NCI-H2227 (cell line): Measurements from ENCODE around the gene GPR32.
"Not testable (repeated sequence)": the region's sequence is repeated elsewhere in the genome, so short reads cannot be mapped to it uniquely, and the experiment has no call there.

Source experiments
- DNase-seq: peaks from one replicate; lab custom pipeline; 2025; ENCODE audit not compliant: unreplicated experiment; lab: John Stamatoyannopoulos, UW

Gene GPR32

DNA sequence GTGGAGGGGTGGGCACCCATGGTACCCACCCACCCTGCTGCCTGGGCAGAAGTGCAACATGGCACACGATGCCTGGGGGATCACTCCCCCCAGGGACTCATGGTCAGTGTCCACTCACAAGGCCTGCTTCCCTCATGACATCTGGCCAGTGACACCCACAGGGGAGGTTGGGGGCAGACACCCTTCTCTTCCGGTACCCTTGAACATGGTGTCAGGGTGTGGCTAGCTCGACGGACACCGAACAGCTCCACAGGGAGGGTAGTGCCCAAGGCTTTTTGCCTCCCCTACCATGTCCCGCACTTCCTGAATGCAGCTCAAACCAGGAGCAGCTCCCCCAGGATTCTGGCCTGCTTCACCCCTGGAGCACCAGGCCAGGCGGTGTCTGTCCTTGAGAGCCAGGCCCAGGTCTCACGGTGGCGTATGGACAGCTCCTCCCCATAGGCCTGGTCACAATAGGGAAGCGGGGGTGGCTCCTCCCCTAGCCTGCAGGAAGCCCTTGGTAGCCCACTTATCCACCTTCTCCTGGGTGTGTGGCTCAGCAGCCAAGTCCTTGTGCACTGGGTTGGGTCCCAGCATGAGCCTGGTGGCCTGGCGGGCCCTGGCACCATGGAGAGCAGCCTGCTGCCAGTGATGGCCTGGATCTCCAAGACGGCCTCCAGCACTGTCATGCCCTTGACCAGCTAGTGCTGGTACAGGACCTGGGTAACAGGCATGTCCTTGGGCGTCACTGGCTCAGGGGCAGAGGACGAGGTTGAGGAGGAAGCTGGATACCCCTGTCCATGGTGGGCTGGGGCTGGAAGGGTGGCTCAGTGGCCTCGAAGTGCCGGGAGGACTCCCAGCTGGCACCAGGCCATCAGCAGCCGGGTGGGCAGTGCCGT lies 27.8 kb downstream of the GPR32 start:
- no peak for DNase-seq

DNA sequence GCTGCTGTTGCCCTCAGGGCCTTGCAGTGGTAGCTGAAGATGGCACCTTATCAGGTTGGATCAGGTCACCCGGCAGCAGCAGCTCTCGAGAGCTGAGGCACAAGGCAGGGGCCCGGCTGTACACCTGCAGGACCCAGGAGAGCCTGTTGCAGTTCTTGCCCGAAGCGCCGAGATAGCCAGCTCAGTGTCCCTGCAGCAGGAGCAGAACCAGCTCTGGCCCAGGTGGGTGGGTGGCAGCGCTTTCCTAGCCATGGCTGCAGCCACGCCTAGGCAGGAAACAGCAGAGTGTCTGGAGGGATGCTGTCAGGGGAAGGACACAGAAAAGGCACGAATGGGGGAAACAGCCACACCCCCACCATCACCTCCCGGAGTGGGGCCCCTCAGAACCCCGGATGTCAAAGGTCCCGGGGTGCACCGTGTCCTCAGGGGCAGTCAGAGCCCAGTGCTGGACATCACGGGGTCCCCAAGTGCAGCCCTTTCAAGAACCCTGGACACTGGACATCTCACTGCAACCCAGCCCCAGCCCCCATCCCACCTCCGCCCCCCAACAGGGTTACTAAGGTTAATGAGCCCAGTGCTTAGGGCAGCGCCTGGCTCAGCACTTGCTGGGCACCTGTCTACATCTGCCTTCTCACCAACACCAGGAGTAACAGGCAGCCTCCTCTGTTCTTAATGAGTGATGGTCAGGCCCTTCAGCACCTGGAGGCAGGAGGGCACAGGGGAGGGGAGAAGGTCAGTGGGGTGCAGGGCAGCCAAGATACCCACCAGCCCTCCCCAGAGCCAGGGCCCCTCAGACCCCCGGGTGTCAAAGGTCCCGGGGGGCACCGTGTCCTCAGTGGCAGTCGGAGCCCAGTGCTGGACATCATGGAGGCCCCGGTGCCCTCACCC lies 28.6 kb downstream of the GPR32 start:
- DNase-seq: no peak

DNA sequence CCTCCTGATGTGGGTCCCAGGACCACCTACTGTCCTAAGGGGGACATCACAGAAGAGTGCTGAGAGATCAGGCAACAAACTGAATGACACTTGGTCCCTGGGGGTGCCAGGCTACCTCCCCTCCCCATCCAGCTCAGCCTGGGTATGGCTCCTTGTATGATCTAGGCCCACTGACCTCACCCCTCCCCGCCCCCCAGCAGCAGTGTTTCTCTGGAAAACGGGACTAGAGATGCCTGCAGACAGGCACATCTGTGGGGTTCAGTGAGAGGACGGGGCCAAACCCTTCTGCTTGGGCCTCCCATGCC lies 29.2 kb downstream of the GPR32 start:
- DNase-seq: no peak

DNA sequence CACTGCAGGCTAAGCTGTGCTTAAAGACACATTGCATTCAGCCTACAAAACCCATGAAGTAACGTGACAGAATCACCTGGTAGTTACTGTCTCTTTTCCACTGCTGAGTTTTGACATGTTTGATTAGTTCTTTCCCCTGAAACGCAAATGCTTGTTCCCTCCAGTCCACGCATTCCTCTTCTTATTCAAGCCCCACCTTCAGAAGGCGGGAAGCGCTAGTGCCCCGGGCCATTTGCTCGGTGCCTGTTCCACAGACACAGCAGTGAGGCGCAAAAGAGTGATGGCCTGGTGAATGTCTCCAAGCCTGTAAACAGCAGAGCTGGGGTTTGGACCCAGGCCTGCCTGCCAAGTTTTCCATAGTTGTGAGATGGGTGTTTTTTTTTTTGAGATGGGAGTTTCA lies 30.8 kb downstream of the GPR32 start:
- DNase-seq: no peak

DNA sequence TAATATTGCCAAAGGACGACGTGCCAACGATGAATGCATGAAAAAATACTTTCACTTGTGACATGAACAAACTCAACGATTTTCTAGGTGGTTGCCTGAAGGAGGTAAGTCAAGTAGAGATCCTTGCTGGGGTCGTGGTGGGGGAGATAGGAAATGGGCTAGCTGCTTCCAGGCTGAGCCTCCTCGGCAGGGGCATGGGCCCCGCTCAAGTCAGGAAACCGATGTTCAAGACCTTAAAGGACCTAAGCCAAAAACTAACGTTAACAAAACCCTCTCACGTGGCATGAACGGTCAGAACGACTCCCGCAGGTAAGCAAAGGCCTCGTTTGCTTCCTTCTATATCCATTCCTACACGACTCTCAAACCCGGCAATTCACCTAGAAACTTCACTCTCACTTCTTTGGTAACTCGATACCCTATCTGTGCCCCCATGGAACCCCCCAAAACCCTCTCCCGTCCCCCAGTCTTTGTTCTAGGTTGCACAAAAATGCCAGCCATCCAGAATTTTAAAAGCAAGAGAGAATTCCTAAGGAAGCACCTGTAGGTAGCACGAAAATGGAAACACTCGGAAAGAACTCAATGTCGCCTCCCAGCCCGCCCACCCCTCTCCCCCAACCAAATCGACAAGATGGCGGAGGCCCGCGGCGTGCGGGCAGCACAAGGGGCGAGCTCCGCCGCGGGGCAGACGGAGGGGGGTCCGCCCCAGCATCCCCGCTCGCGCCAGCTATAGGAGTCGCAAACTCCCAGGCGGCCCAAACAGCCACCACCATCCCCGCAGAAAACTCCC lies 33.6 kb downstream of the GPR32 start:
- peak; percentile 66 for DNase-seq

DNA sequence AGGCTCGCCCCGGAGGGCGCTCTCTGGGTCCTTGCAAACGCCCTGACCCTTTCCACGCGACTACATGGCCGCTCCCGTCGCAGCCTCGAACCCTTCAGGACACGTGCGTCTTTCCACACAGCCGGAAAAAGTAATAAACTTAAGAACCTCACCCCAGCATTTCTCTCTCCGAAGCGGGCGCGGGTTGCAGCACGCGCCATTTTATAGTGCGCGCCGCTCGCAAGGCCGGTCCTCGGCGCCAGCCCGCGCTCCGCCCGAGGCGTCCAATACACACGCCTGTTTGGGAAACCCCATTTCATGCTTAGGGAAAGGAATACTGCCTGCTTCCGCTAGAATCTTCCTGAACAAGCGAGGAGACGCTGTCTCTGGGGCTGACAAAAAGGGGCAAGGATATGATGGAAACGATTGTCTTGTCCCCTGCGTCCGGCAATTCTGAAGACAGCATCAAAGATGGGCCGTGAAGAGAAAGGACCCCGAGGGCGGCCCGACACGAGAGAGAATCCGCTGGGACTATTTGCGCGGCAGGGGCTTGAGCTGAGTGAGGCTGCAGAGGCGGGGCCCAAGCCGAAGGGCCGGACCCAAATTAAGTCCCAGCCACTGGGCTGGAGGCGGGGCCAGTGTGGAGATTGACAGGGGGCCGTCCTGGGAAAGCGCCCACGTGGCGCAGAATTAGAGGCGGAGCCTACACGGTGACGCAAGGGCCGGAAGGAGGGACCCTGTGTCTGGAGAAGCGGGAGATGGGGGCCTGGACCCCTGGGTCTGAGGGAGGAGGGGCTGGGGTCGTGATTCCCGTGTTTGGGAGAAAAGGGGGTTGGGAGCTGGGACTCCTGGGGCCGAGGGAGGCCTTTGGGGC lies 34.4 kb downstream of the GPR32 start:
- DNase-seq: peak; percentile 98

DNA sequence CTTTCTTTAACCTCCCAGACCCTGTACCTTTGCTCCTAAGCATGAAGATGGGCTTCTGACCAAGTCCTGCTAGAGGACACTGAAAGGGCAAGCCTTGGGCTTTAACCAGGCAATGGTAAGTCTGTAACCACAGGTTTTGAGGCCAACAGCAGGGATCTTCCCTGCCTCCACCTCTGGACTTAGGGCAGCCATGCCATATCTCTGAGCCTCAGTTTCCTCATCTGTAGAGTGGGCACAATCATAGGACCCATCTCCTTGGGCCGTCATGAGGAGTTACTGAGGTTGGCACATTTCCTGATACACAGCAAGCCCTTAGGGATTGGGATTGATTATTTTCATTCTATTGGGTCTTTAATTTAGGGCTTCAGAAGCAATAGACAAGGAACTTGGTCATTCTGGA lies 38.6 kb downstream of the GPR32 start:
- DNase-seq: no peak

DNA sequence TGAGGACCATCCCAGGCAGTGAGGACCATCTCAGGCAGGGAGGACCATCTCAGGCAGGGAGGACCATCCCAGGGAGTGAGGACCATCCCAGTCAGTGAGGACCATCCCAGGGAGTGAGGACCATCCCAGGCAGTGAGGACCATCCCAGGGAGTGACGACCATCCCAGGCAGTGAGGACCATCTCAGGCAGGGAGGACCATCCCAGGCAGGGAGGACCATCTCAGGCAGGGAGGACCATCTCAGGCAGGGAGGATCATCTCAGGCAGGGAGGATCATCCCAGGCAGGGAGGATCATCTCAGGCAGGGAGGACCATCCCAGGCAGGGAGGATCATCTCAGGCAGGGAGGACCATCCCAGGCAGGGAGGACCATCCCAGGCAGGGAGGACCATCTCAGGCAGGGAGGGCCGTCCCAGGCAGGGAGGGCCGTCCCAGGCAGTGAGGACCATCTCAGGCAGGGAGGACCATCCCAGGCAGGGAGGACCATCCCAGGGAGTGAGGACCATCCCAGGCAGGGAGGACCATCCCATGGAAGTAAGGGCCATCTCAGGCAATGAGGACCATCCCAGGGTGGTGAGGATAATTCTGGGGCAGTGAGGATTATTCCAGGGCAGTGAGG lies 41.5 kb downstream of the GPR32 start:
- DNase-seq: not testable (repeated sequence)

DNA sequence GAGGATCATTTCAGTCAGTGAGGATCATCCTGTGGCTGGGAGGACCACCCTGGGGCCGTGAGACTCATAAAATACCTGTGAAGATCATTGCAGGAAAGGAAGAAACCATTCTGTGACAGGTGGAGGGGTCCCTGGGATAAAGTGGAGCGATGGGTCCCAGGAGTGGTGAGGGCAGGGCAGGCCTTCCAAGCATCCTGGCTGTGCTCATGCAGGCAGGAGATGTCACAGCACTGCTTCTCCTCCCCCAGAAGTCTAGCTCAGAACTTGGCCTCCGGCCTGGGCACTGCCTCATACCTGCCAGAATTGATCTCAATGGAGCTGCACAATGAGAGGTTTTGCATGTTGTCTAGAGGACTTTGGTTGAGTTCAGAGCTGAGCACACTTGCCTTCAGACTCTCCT lies 42.2 kb downstream of the GPR32 start:
- no peak for DNase-seq

DNA sequence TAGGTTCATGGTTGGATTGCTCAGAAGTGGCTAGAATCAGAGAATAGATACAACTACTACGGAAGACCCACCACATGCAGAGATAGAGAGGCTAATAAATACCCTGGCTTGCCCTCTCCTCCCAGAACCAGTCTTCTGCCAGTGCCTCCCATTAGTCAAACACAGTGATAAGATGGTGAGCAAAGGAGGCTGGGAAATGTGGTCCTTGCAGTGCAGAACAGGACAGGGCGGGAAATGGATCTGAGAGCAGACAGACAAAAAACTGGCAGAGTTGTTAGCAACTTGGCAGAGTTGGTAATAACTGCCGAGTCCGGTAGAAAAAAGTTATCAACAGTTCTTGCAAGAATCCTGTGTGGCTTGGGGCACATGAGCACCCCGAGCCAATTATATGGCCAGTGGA lies 44.6 kb downstream of the GPR32 start:
- DNase-seq: no peak

DNA sequence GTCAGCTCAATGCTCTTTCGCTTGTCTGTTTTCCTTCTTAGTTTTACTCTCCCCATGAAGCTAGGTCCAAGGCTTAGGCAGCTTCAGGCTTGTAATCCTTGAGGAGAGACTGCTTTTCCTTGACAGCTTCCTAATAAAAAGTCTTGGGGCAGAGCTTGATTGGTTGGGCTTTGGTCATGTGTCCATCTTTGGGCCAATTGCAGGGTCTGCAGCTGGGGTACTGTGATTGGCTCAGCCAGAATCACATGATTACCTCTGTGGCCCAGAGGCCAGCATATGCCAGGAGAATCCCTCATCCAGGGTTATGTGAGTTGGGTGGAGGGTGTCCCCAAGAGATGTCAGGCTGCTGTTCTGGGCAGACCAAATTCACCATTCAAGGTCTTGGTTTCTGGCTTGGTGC lies 45.2 kb downstream of the GPR32 start:
- DNase-seq: no peak

DNA sequence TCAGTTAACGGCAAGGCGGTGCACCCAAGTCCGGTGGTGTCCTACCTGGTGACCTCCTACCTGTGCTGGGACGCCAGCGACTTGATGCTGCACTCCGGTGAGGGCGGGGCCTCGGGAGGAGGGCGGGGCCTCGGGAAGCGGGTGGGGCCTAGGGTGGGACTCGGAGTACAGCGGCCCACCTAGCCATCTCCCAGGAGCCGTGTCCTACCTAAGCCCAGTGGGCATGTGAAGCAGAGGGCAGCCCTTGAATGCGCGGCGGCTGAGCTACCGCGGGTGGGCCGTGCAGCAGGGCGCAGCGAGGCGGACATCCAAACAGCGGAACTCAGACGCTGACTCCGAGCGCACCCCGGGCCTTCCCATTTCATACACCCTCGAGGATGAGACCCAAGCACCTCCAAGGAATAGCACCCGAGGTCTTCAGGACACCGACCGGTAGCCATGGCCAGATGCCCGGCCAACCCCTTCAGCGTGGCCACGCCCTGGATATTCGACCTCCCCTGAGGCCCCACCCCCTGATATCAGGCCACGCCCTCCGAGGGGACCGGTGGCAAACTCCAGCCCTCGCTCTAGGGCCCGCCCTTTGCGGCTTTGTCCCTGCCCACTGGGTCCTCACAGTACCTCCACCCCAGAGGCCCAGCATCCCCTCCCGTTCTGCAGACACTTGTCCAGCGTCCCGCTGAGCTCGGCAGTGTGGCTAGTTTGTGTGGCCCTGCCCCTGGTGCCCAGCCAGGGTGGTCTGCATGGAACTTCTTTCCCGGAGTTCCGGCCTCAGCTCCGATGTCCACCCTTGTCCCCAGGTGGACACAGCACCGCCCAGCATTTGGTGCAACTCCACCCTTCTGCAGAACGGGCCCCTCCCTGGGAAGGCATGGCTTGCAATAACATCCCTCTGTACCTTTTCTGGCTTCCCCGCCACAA lies 47.9 kb downstream of the GPR32 start:
- DNase-seq: peak; percentile 70

DNA sequence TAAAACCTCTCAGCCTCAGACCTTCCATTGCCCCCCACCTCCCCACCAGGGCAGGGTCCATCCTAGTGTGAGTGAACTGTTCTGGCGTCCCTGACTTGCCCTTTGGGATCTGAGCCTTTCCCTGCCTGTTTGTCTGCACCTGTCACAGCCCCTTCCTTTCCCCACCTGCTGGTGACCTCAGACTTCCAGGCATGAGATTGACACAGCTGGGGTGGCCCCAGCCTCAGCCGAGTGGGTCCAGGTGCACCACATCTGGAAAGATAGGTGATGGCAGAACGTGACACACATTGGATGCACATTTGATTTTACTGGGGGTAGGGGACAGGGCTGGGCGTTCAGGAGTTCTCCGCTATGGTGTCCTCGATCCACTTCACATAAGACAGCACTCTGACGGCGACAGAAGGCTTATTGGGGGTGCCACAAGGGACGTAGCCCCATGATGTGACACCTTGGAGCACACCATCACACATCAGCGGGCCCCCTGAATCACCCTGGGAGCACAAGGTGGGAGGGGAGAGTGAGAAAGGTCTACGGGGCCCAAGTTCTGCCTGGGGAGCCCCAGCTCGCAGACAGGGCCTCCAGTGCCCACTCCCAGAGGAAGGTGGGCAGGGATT lies 48.7 kb downstream of the GPR32 start:
- no peak for DNase-seq

DNA sequence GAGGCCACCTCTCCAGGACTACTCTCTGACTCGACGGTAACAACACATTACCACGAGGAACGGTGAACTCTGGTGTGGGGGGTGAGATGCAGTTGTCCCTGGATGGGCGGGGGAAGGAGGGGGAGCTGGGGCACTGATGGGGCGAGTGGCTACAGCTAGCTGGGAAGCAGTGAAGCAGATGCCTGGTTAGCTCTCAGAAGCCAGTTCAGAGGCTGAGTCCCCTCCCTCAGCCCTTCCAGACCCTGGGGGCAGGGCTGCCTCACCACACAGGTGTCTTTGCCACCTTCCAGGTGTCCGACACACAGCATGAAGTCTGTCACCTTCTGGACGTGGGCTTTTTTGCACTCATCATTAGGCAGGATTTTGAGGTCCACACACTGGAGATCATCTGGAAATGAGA lies 49.4 kb downstream of the GPR32 start:
- DNase-seq: no peak

DNA sequence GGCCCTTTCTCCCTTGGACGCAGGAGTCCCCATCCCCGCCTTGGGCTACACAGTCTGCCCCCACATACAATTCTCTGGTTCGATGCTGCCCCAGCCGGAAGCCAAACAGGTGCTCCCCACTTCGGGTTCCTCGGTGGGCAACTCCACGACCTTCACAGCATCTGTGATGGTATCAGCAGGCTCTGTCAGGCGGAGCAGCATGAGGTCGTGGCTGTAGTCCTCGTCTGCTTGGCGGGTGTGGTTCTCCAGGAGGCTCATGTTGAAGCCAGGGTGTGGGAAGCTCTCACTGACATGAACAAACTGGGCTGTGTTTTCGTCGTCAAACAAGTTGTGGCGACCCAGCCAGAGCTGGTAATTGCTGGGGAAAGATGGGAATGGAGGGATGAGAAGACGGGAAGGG lies 49.8 kb downstream of the GPR32 start:
- no peak for DNase-seq

DNA sequence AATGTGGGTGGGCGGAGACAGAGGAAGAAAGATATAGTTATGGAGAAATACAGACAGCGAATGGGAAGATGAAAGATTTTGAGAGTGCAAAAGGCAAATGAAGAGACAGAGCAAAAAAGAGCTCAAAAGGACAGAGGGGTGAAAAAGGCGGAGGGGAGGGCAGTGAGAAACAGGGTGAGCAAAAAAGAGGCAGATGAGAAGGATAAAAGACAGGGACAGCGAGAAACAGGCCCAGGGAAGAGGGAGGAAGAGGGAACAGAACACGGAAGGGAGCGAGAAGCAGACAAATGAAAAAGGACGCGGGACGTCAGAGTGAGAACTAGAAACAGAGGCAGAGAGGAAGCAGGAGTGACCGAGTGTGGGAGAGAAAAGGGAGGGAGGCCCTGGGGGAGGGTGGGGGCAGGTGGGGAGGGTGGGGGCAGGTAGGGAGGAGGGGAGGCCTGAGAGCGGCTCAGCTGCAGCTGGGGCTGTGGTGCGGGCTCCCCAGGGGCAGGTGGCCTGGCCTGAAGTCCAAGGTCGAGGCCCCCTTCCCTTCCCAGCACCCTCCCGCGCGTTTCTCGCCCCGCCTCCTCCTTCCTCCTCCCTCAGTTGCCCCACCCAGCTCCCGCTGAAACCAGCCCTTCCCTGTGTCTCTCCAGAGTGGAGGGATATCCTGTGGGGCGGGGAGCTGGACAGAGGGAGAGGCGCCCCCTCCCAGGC lies 50.4 kb downstream of the GPR32 start:
- no peak for DNase-seq

DNA sequence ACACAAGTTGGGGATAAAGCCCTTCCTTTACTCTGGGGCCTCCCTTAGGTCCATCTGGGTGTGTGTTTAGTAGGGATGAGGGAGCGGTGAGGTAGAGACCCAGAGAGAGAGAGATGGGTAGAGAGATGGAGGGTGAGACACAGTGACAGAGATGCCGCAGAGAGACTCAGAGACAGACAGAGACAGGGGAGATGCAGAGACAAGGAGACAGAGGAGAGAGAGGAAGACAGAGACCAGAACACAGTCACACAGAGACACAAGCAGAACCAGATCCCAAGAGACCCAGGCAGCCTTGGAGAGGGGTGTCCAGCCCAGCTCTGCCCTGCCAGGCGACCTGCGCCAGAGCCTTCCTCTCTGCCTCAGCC lies 51.0 kb downstream of the GPR32 start:
- no peak for DNase-seq
